Ovary (tissue), 3 donors: ENCODE measurements around the gene ELOB.

Experiments used
- CTCF ChIP-seq, 3 donors: fragments of 450-650 bp in 2 of 3; fragments of 200-600 bp in 1 of 3; IDR thresholded peaks; one replicate each; pipeline versions ENCODE4 v1.5.1 to v1.8.0; 2016 to 2022; ENCODE audit warnings: antibody characterized with exemption in 3 of 3, mild to moderate bottlenecking in 1 of 3
- EP300 ChIP-seq: sonication (generic); formaldehyde crosslinking; IDR thresholded peaks from one replicate; pipeline ENCODE4 v1.6.1; 2017; ENCODE audit warnings: antibody characterized with exemption
- POLR2A ChIP-seq: fragments of 450-650 bp; IDR thresholded peaks from one replicate; pipeline ENCODE4 v1.6.1; 2017; ENCODE audit warnings: antibody characterized with exemption, mild to moderate bottlenecking, moderate library complexity
- donor health status: DM: no; HTN: no; CAD: no.

- TF ChIP-seq CTCF (IDR thresholded peaks at IDR 0.05), result no peak
- no peak for TF ChIP-seq POLR2A
- no peak for TF ChIP-seq EP300
These were observed 1.5 kb upstream of the ELOB start for GRCh38 chr16:2778630-2778958.
